ENCODE data around the gene SHANK2.

Gene SHANK2

GRCh38 chr11:71213696-71214552 is 38.5 kb downstream of the SHANK2 start:
- Histone ChIP-seq H3K9me3 (replicated peaks; ENCODE audit: insufficient read depth, low read length) (no peaks in the 10 kb centered on the region), H3F3A (ENCODE audit: insufficient read depth, low read length) (no peaks in the 10 kb centered on the region), H2AFZ (ENCODE audit: low read length) (no peak overlapping the region), H3K4me2 (ENCODE audit: low read depth, low read length) (no peak overlapping the region), H3K27ac (ENCODE audit: low read length) (no peak overlapping the region), H3K4me1 (ENCODE audit: low read length) (no peaks in the 10 kb centered on the region), H3K9me2 (replicated peaks; ENCODE audit: insufficient read depth, low read length) (no peaks in the 10 kb centered on the region), H3K36me3 (replicated peaks; ENCODE audit: insufficient read depth, low read length) (no peaks in the 10 kb centered on the region), H3K4me3 (ENCODE audit: low read length) (no peak overlapping the region), H3K27me3 (replicated peaks; ENCODE audit: insufficient read depth, low read length) (peaks cover 93% of the 10 kb centered on the region), H3K79me2 (ENCODE audit: low read length) (no peaks in the 10 kb centered on the region), H3K9ac (ENCODE audit: low read length) (no peak overlapping the region), H4K20me1 (ENCODE audit: insufficient read depth, low read length) (no peaks in the 10 kb centered on the region)
- no peak for DNase-seq
- TF ChIP-seq CTCF (IDR thresholded peaks at IDR 0.05; ENCODE audit: low read length), result no peak
- TF ChIP-seq EZH2phosphoT487 (IDR thresholded peaks at IDR 0.05; ENCODE audit: low read length), result no peak
- no peak for TF ChIP-seq EZH2 (optimal IDR thresholded peaks at IDR 0.05; ENCODE audit: low read depth, low read length)

- no peak overlapping the region for H3K27ac ChIP-seq (ENCODE audit: low read length)
- H3K27me3 ChIP-seq (replicated peaks; ENCODE audit: insufficient read depth, low read length), result peaks cover 94% of the 10 kb centered on the region
- H2AFZ ChIP-seq (ENCODE audit: low read length), result no peak overlapping the region
- no peaks in the 10 kb centered on the region for H3F3A ChIP-seq (ENCODE audit: insufficient read depth, low read length)
- H4K20me1 ChIP-seq (ENCODE audit: insufficient read depth, low read length), result no peaks in the 10 kb centered on the region
- H3K4me1 ChIP-seq (ENCODE audit: low read length), result no peaks in the 10 kb centered on the region
- no peak overlapping the region for H3K4me3 ChIP-seq (ENCODE audit: low read length)
- H3K36me3 ChIP-seq (replicated peaks; ENCODE audit: insufficient read depth, low read length), result no peaks in the 10 kb centered on the region
- DNase-seq, result no peak
- H3K9me3 ChIP-seq (replicated peaks; ENCODE audit: insufficient read depth, low read length), result no peaks in the 10 kb centered on the region
- H3K79me2 ChIP-seq (ENCODE audit: low read length), result no peaks in the 10 kb centered on the region
- H3K4me2 ChIP-seq (ENCODE audit: low read depth, low read length), result no peak overlapping the region
- TF ChIP-seq CTCF (IDR thresholded peaks at IDR 0.05; ENCODE audit: low read length), result no peak
- no peak for TF ChIP-seq EZH2 (optimal IDR thresholded peaks at IDR 0.05; ENCODE audit: low read depth, low read length)
- no peak for TF ChIP-seq EZH2phosphoT487 (IDR thresholded peaks at IDR 0.05; ENCODE audit: low read length)
- H3K9ac ChIP-seq (ENCODE audit: low read length), result no peak overlapping the region
- no peaks in the 10 kb centered on the region for H3K9me2 ChIP-seq (replicated peaks; ENCODE audit: insufficient read depth, low read length)
Measured at GRCh38 chr11:71212871-71213559, 39.4 kb downstream of the SHANK2 start.

GRCh38 chr11:71211631-71212030 is 40.7 kb downstream of the SHANK2 start:
- Histone ChIP-seq H3K36me3 (replicated peaks; ENCODE audit: insufficient read depth, low read length) (no peaks in the 10 kb centered on the region), H3F3A (ENCODE audit: insufficient read depth, low read length) (no peaks in the 10 kb centered on the region), H4K20me1 (ENCODE audit: insufficient read depth, low read length) (no peaks in the 10 kb centered on the region), H3K4me1 (ENCODE audit: low read length) (no peaks in the 10 kb centered on the region), H3K9me3 (replicated peaks; ENCODE audit: insufficient read depth, low read length) (no peaks in the 10 kb centered on the region), H3K9ac (ENCODE audit: low read length) (no peak overlapping the region), H3K27me3 (replicated peaks; ENCODE audit: insufficient read depth, low read length) (peaks cover 95% of the 10 kb centered on the region), H3K4me3 (ENCODE audit: low read length) (no peak overlapping the region), H3K27ac (ENCODE audit: low read length) (no peak overlapping the region), H2AFZ (ENCODE audit: low read length) (no peak overlapping the region), H3K9me2 (replicated peaks; ENCODE audit: insufficient read depth, low read length) (no peaks in the 10 kb centered on the region), H3K79me2 (ENCODE audit: low read length) (no peaks in the 10 kb centered on the region), H3K4me2 (ENCODE audit: low read depth, low read length) (no peak overlapping the region)
- no peak for TF ChIP-seq CTCF (IDR thresholded peaks at IDR 0.05; ENCODE audit: low read length)
- TF ChIP-seq EZH2phosphoT487 (IDR thresholded peaks at IDR 0.05; ENCODE audit: low read length), result no peak
- no peak for TF ChIP-seq EZH2 (optimal IDR thresholded peaks at IDR 0.05; ENCODE audit: low read depth, low read length)
- DNase-seq, result no peak

Data from MM.1S (cell line).